Posterior vena cava (tissue), 2 donors: ENCODE measurements around the gene CHRNB2. TPM values are rescaled to one million over a fixed set of nuclear protein-coding genes. Genes with fewer than 3 reads are reported as not detected.
"Not testable (repeated sequence)": the region's sequence is repeated elsewhere in the genome, so short reads cannot be mapped to it uniquely, and the experiment has no call there.

Source experiments
- DNase-seq: peaks from one replicate; pipeline ENCODE4 v3.0.0-alpha.2; 2020; ENCODE audit warnings: low spot score
- intact Hi-C, 2 donors: fragments of 100-400 bp; cut with DNase I; formaldehyde crosslinking; loops; one replicate each; pipeline versions ENCODE4 v1.14.1 to v1.14.2; 2022 to 2023
- long read RNA-seq, 2 donors: library from polyadenylated mRNA; unstranded; transcript quantifications; one replicate each; pipeline ENCODE4 v2.0.0, GENCODE V29; 2020 to 2021
- total RNA-seq, 2 donors: library from RNA; stranded (reverse); fragmentation: NEBNext Ultra II Directional; extraction: Animal tissue kit (Norgen Biotek cat#: 25700); gene quantifications; one replicate each; pipeline ENCODE4 v1.2.1, GENCODE V29; 2021
- donor health status: DM: yes; HTN: yes; CAD: no.
- donor health status: DM: yes; HTN: yes; CAD: no.

Gene CHRNB2, protein sequence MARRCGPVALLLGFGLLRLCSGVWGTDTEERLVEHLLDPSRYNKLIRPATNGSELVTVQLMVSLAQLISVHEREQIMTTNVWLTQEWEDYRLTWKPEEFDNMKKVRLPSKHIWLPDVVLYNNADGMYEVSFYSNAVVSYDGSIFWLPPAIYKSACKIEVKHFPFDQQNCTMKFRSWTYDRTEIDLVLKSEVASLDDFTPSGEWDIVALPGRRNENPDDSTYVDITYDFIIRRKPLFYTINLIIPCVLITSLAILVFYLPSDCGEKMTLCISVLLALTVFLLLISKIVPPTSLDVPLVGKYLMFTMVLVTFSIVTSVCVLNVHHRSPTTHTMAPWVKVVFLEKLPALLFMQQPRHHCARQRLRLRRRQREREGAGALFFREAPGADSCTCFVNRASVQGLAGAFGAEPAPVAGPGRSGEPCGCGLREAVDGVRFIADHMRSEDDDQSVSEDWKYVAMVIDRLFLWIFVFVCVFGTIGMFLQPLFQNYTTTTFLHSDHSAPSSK
- total RNA-seq: not detected
- long read RNA-seq, donor 1: 0 reads
- long read RNA-seq, donor 2: 0 reads

DNA sequence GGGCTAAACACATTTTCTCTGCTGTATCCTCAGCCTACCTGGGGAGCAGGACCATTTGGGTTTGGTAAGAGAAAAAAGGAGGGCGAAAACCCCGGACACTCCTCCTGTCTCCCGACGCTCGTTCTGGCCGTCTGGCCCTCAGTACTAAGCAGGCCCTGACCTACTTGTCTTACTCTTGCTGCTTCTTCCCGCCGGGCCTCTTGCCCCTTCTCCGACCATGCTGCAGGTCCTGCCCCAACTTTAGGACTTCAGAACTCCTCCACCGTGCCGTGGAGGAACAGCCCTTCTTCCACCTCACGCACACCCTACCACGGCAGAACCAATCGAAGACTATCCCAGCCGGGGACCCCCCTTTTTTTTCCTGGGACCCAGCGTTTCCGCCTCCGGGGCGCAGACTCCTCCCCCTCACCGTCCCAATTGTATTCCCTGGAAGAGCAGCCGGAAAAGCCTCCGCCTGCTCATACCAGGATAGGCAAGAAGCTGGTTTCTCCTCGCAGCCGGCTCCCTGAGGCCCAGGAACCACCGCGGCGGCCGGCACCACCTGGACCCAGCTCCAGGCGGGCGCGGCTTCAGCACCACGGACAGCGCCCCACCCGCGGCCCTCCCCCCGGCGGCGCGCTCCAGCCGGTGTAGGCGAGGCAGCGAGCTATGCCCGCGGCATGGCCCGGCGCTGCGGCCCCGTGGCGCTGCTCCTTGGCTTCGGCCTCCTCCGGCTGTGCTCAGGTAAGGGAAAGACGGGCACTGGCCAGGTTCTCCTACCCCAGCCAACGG is at the start of gene CHRNB2:
Gene CHRNB2 (plus strand): TSS at position 393 of the 771 bp plus-strand sequence. CDS start 267 bp downstream, at position 660.
- peak; percentile 87 for DNase-seq
- intact Hi-C loops: loop anchor here in 1 of 2 donors (10.0 kb wide), 1 partner anchor 317 kb away; no protein-coding TSS in a partner anchor

GRCh38 chr1:154519591-154519991 is 48.0 kb upstream of the CHRNB2 start:
- intact Hi-C loops: no loop called here
- no peak for DNase-seq

DNA sequence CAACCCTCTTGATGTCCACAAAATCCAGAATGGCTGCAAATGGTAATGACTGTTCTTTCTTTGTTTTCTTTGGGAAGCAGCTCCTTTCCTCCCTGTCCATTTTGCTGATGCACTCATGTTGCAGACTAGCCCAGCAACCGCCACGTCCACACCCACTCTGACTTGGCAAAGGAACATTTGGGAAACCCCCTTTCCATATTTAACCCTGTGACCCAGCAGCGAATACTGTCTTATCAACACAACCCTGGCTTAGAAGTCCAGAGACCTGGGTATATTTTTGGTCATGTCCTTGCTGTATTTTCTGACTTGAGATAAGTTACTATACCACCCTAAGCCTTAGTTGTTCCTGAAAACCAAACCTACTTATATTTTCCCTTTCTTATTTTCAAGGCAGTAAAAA is 47.2 kb upstream of the CHRNB2 start:
- intact Hi-C loops: no loop called here
- no peak for DNase-seq

GRCh38 chr1:154521695-154522094 is 45.9 kb upstream of the CHRNB2 start:
- intact Hi-C loops: no loop called here
- DNase-seq: no peak

DNA sequence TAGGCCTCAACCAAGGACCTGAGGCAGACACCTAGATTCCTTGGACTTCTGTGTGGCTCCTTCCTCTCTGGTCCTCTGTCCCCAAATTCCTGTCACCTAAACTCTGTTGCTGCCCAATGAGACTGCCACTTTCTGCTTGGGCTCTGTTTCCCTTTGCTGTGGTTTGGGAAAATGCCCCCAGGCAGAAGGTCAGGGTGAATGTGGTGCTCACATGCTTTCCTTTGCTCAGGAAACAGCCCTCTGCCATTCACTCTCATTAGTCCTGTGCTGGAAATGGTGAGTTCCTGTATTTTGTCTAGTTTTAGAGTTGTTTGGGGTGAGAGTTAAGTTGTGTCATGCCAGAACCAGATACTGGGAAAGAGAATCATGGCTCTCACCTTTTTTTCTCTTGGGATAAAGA is 42.7 kb upstream of the CHRNB2 start:
- peak; percentile 11 for DNase-seq
- intact Hi-C loops: no loop called here

DNA sequence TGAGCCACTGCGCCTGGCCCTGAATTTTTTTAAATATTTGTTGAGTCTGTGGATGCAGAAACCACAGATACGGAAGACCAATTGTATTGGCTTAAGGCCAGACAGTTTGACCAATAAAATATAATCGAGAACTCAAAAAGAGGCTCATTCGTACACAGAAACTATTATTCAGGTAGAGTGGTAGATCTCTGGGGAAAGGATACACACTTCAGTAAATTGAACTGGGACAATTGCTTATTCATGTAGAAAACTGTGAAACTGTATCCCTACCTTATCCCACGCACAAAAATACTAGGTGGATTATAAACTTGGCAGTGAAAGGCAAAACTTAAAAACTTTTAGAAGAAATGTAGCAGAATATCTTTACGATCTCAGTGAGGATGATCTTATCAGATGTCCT is 40.4 kb upstream of the CHRNB2 start:
- no peak for DNase-seq
- intact Hi-C loops: no loop called here

DNA sequence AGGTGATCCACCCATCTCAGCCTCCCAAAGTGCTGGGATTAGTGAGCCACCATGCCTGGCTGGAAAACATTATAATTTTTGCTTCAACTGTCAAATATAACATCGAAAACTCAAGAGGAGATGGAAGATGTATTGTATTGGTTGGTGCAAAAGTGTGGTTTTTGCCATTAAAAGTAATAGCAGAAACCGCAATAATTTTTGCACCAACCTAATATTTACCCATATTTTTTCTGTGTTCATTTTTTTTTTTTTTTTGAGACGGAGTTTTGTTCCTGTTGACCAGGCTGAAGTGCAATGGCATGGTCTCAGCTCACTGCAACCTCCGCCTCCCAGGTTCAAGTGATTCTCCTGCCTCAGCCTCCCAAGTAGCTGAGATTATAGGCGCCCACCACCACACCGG is 38.3 kb upstream of the CHRNB2 start:
- DNase-seq: no peak
- intact Hi-C loops: no loop called here

GRCh38 chr1:154531950-154532349 is 35.6 kb upstream of the CHRNB2 start:
- DNase-seq, intact Hi-C loops: not testable (repeated sequence)

DNA sequence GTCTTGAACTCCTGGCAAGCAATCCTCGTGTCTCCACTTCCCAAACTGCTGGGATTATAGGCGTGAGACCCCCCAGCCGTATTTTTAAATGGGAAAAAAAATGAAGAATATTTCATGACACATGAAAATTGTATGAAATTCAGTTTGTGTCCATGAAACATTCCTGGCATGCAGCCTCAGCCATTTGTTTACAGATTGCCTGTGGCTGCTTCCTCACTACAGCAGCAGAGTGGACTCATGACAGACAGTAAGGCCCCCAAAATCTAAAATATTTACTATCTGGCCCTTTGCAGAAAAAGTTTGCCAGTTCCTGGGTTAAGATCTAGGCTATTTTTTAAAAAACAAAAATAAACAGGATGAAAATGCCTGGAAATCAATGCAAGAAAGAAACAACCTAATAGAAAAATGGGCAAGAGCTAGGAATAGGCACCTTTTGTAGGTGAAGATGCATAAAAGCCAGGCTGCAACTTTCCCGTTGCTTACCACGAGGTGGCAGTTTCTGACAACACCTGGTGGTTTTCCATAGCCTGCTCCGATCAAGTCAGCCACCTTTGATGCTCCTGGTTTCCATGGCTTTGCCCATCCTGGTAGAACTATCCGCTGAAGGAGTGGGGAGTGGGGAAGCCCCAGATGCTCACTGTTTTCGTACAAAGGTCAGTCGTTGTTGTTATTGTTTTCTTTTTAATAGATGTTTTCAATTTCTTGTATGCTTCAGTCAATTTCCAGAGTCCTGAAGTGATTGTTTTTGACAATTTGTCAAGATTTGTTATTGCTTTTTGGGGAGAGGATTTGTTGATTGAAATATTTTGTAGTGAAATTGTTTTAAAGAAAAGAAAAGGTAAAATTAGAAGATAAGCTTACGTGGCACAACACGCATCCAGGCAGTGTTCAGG is 33.4 kb upstream of the CHRNB2 start:
- intact Hi-C loops: no loop called here
- DNase-seq: no peak

DNA sequence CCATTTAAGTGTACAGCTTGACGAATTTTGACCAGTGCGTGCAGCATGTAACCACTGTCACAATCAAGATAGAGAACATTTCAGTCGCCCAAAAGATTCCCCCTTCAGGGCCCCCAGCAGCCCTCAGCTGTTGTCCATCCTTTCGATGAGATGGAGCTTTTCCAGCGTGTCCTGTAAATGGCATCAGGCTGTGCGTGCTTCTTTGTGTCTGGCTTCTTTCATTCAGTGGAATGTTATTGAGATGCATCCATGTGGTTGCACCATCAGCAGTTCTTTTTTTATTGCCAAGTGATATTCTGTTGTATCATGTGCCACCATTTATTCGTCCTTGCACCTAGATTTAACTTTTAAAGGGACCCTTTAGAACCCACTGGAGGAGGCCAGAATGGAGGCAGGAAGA is 31.0 kb upstream of the CHRNB2 start:
- intact Hi-C loops: no loop called here
- no peak for DNase-seq

- no peak for DNase-seq
- intact Hi-C loops: loop anchor here in 1 of 2 donors (10.0 kb wide), 1 partner anchor 55 kb away; no protein-coding TSS in a partner anchor
Measured at GRCh38 chr1:154539486-154540483, 27.8 kb upstream of the CHRNB2 start.

GRCh38 chr1:154541231-154541630 is 26.3 kb upstream of the CHRNB2 start:
- intact Hi-C loops: loop anchor here in 1 of 2 donors (10.0 kb wide), 1 partner anchor 56 kb away; no protein-coding TSS in a partner anchor

DNA sequence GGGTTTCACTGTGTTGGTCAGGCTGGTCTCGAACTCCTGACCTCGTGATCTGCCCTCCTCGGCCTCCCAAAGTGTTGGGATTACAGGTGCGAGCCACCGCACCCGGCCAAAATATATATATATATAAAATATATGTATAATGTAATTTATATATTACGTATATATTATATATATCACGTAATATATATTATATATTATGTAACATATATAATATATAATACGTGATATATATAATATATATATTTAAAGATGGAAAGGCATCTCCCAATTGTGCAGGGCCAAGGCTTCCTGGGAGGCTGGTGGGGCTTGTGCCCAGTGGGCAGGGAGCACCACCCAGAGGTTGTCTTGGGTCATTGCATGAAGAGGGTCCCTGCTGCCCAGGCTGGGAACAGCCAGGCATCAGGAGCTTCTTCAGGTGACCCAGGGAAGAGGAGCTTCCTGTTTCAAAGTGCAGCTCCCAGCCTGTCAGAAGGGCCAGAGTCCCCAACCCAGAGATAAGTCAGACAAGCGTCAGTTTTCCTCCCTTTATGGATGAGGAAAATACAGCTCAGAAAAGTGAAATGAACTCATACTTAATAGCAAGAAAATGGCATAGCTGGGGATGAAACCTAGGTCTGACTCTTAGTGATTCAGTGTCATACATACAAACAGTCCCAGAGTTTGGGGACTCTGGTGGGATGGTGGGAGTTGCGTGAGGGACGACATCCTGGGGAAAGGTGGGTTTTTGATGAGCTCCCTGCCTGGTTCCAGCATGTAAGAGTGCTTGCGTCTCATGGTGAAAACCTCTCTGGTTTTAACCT is 21.1 kb upstream of the CHRNB2 start:
- intact Hi-C loops: loop anchor here (5.0 to 10.0 kb wide), 2 partner anchors 59 to 62 kb away; no protein-coding TSS in a partner anchor
- DNase-seq: no peak

More at GRCh38 chr1:154541231-154541630, 26.3 kb upstream of the CHRNB2 start:
- no peak for DNase-seq

GRCh38 chr1:154547105-154547732 is 20.4 kb upstream of the CHRNB2 start:
- DNase-seq: no peak
- intact Hi-C loops: loop anchor here (5.0 to 10.0 kb wide), 2 partner anchors 60 to 62 kb away; no protein-coding TSS in a partner anchor

- no peak for DNase-seq
- intact Hi-C loops: loop anchor here (5.0 to 10.0 kb wide), 2 partner anchors 61 to 63 kb away; no protein-coding TSS in a partner anchor
Measured at GRCh38 chr1:154548028-154548427, 19.6 kb upstream of the CHRNB2 start.

GRCh38 chr1:154549202-154549770 is 18.3 kb upstream of the CHRNB2 start:
- DNase-seq: no peak
- intact Hi-C loops: loop anchor here (5.0 to 10.0 kb wide), 2 partner anchors 62 to 64 kb away; no protein-coding TSS in a partner anchor
